HuH-7.5 (cell line): ENCODE data around the gene CTNNA1.
"Not testable (repeated sequence)": the region's sequence is repeated elsewhere in the genome, so short reads cannot be mapped to it uniquely, and the experiment has no call there.

Experiments used
- DNase-seq: peaks from one replicate; pipeline ENCODE4 v3.0.0; 2011; ENCODE audit warnings: low spot score

CTNNA1 gene

GRCh38 chr5:138898299-138898698, 145.1 kb downstream of the CTNNA1 start:
- no peak for DNase-seq

- no peak for DNase-seq
Measured at GRCh38 chr5:138898742-138899141, 145.5 kb downstream of the CTNNA1 start.

DNA sequence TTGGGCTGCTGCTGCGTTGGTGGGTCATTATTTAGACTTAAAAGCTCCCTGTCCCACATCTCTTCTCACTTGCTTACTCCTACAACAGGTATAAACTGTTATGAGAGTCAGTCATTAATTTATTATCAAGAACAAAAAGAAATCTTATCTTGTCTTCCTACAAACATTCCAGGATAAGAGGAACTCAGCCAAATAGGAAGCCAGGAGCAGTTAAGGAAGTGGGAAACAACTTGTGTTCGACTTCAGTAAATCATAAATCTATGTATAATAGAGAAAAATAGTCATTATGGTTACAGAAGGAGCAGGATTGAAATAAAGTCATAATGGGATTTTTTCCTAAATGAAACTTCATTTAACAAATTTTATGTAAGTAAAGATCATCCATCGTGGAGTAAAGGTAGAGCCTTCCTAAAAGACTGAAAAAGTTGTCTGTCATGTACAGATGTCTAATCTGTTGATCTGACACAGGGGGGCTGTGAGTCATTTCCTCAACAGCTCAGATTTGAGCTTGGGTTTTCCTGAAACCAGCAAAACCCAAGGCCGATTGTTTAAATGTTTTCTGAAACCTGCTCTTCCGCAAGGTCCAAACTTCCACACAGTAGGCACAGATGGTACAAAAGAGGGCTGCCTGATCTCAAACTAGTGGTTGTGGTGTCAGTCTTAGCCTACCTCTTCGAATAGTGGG, 147.2 kb downstream of the CTNNA1 start:
- DNase-seq, result no peak

DNA sequence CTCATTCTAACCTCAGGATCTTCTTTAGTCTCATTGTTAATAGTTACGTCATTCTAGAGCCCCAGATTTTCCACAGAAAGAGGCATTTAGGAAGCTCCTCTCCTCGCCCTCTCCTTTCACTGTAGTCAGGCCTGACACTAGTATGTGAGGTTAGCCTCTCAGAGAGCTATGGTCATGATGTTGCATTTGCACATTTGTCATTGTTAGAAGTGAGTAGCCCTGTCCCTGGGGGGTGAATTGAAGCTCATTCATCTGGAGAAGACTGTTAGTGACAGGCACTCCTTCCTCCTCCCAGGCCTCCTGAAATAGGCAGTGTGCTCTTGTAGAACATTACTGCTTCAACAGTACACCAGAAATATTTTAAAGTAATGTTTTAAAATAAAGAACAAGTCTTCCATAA, 148.5 kb downstream of the CTNNA1 start:
- no peak for DNase-seq

GRCh38 chr5:138903130-138903775, 150.0 kb downstream of the CTNNA1 start:
- DNase-seq, result no peak

GRCh38 chr5:138905541-138905940, 152.3 kb downstream of the CTNNA1 start:
- no peak for DNase-seq

- no peak for DNase-seq
Measured at GRCh38 chr5:138909734-138910133, 156.5 kb downstream of the CTNNA1 start.

DNA sequence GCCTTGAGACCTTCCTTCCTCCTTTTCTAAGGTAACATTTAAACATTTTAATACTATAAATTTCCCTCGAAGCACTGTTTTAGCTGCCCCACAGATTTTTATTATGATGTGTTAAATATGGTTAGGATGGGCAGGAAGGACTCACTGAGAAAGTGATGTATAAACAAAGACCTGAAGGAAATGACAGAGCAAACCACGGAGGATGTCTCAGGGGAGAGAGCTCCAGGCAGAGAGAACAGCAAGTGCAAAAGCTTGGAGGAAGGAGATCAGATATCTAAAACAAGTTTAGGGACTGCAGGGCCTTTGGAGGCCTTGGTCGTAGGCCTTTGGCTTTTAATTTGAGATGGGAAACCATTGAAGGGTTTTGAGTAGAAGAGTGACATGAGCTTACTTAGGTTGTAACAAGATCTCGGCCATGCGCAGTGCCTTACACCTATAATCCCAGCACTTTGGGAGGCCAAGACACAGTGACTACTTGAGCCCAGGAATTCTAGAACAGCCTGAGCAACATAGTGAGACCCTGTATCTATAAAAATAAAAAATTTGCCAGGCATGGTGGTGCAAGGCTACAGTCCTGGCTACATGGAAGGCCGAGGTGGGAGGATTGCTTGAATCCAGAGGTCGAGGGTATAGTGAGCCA, 157.4 kb downstream of the CTNNA1 start:
- no peak for DNase-seq

GRCh38 chr5:138911441-138911840, 158.2 kb downstream of the CTNNA1 start:
- DNase-seq, result no peak

- no peak for DNase-seq
Measured at GRCh38 chr5:138912093-138912492, 158.9 kb downstream of the CTNNA1 start.

DNA sequence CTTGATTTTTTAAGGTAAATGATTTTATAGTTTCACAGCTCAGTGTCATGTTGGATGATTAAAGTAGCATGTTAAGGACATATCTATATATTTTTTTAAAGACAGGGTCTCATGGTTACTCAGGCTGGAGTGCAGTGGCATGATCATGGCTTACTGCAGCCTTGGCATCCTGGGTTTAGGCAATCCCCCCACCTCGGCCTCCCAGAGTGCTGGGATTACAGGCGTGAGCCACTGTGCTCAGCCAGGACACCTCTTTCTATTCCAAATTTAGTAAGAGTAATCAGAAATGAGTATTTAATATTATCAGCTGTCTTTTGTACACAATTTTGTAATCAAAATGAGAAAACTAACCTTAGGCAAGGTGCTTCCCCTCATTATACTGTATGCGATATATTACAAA, 160.5 kb downstream of the CTNNA1 start:
- DNase-seq, result no peak

GRCh38 chr5:138914338-138914737, 161.1 kb downstream of the CTNNA1 start:
- no peak for DNase-seq

DNA sequence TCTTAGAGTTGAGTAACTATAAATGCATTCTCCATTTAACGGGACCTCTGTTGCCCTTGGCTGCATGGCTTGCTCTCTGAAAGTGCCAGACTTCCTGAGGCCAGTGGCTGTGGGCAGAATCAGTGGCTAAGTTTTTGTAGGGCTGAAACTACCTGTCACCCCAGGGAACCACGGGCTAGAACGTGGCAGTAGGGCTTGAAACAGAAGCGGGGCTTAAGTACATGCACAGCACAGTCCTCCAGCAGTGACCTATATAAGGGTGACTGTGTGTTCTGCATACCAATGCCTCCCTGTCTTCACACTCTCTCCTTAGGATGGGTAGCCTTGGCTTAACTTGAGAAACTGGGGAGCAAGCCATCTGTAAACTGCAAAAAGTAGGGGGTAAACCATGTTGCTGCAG, 165.5 kb downstream of the CTNNA1 start:
- DNase-seq, result no peak

DNA sequence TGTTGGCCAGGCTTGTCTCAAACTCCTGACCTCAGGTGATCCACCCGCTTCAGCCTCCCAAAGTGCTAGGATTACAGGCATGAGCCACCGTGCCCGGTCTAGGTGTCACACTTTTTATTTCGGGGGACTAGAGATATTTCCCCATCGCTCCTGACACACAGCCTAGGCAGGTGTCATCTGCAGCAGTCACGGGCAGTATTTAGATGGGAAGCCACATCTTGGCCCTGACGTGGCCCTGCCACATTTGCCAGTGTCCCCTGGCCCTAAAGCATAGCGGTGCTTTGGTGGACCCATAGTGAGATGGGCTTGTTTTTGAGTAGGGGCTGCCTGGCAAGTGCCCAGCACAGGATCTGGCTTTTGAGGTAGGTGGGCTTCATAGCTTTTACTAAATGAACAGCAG, 167.0 kb downstream of the CTNNA1 start:
- DNase-seq, result no peak

DNA sequence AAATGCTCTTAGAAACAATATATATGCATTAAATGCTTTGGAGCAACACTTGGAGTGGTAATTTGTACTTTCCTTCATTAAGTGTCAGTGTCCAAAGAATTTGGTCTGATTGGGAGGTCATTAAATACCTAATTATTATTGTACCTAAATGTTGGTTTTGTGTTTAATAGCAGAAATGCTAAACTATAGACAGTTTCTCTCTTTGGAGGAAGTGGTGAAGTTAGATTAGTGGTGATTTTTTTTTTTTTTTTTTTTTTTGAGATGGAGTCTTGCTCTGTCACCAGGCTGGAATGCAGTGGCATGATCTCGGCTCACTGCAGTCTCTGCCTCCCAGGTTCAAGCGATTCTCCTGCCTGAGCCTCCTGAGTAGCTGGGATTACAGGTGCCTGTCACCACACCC, 168.1 kb downstream of the CTNNA1 start:
- DNase-seq, result not testable (repeated sequence)

DNA sequence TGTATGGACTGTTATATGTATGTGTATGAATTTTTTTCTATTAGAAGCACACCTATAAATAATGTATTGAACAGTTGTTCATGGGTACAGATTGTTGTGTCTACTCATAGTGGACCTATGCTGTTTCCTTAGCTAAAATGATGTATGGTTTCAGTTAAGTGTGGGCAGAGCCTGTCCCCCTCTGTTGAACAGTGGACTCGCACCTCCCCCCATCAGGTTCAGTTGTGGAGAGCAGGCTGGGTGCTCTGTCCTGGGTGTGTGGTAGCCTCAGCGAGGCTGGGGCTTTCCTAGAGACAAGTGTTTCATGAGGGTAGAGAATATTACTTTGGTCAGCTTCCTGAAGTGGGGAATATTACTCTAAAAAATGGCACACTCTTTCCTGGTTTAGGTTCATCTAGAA, 169.3 kb downstream of the CTNNA1 start:
- no peak for DNase-seq

- DNase-seq, result no peak
Measured at GRCh38 chr5:138925090-138925635, 171.9 kb downstream of the CTNNA1 start.

DNA sequence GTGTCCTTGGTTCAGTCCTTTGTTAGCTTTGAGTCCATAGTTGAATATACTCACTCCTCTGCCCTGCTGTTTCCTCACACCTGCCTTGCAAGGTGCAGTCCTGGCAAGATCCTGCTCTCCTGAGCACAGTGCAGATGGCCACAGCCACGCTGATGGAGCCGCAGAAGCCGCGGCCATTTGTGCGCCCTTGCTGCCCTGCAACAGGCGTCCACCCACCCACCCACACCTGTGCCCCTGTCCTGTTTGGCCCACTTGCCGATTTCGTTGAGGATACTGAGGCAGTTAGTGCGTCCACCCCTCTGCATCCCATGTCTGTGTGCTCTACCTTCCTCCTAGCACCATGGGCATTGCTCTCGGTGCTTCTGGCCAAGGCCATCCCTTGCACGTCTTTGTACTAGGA, 173.0 kb downstream of the CTNNA1 start:
- DNase-seq, result no peak

- DNase-seq, result no peak
Measured at GRCh38 chr5:138926688-138927448, 173.6 kb downstream of the CTNNA1 start.

DNA sequence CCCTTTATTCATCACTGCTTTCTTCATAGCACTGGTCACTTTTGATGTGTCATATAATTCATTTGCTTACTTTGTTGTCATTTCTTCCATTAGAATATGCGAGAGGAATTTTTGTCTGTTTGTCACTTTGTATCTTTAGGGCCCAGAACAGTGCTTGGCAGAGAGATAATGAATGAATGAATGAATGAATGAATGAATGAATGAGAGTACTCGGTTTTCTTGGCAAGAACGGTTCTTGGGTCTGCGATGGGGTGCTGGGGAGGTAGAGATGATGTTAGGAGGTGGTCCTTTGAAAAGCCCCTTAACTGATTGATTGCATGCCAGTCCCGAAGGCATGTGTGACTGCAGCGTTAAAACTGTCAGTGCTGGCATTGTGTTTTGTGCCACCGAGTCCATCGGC, 174.3 kb downstream of the CTNNA1 start:
- DNase-seq, result no peak

DNA sequence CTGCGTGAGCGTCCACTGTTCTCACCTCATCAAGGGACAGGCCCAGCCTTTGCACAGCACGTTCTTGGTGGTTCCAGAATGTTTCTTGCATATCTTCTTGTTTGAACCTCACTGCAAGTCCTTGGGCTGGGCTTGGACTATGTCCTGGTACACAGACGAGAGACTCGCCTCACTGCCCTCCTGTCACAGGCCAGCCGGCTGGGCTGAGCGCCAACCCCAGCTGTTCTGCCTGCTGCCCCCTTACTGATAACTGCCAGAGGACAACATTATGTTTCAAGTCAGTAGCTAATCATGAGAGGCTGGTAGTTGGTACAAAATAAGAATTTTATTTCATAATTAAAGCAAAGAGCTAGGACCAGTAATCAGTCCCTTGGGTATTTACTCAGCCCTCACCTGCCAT, 174.8 kb downstream of the CTNNA1 start:
- no peak for DNase-seq

GRCh38 chr5:138929571-138929955, 176.3 kb downstream of the CTNNA1 start:
- no peak for DNase-seq
